ENCODE measurements around the gene EXOC3. TPM values are rescaled to one million over a fixed set of nuclear protein-coding genes. Genes with fewer than 3 reads are reported as not detected.

EXOC3 gene
- total RNA-seq, 1 donor from 2014 or later, result 73.5 TPM

- H3K27ac Mint-ChIP-seq, result no peak overlapping the region
- no peaks in the 10 kb centered on the region for H3K4me1 Mint-ChIP-seq
- H3K27me3 Mint-ChIP-seq (ENCODE audit: low read depth), result peaks cover 59% of the 10 kb centered on the region
- DNase-seq (ENCODE audit: low spot score in 2 of 2, unreplicated experiment in 2 of 2), result no peak
- TF ChIP-seq CTCF (IDR thresholded peaks at IDR 0.05; ENCODE audit: unreplicated experiment), result no peak
- no peak overlapping the region for H3K4me3 Mint-ChIP-seq
- H3K9me3 Mint-ChIP-seq, result no peaks in the 10 kb centered on the region
- no peaks in the 10 kb centered on the region for H3K36me3 Mint-ChIP-seq
These were observed 67.5 kb downstream of the EXOC3 start for GRCh38 chr5:510521-510920.

GRCh38 chr5:511476-511875 lies 68.5 kb downstream of the EXOC3 start:
- peaks cover 65% of the 10 kb centered on the region for H3K27me3 Mint-ChIP-seq (ENCODE audit: low read depth)
- no peaks in the 10 kb centered on the region for H3K4me1 Mint-ChIP-seq
- H3K36me3 Mint-ChIP-seq, result no peaks in the 10 kb centered on the region
- TF ChIP-seq CTCF (IDR thresholded peaks at IDR 0.05; ENCODE audit: unreplicated experiment), result no peak
- H3K9me3 Mint-ChIP-seq, result no peaks in the 10 kb centered on the region
- no peak overlapping the region for H3K27ac Mint-ChIP-seq
- no peak for DNase-seq (ENCODE audit: low spot score in 2 of 2, unreplicated experiment in 2 of 2)
- no peak overlapping the region for H3K4me3 Mint-ChIP-seq

- no peaks in the 10 kb centered on the region for H3K9me3 Mint-ChIP-seq
- TF ChIP-seq CTCF (IDR thresholded peaks at IDR 0.05; ENCODE audit: unreplicated experiment), result no peak
- H3K4me1 Mint-ChIP-seq, result no peaks in the 10 kb centered on the region
- H3K27me3 Mint-ChIP-seq (ENCODE audit: low read depth), result peaks cover 79% of the 10 kb centered on the region
- H3K27ac Mint-ChIP-seq, result no peak overlapping the region
- H3K36me3 Mint-ChIP-seq, result no peaks in the 10 kb centered on the region
- H3K4me3 Mint-ChIP-seq, result no peak overlapping the region
- DNase-seq (ENCODE audit: low spot score in 2 of 2, unreplicated experiment in 2 of 2), result no peak
These were observed 70.5 kb downstream of the EXOC3 start for GRCh38 chr5:513216-514100.

DNA sequence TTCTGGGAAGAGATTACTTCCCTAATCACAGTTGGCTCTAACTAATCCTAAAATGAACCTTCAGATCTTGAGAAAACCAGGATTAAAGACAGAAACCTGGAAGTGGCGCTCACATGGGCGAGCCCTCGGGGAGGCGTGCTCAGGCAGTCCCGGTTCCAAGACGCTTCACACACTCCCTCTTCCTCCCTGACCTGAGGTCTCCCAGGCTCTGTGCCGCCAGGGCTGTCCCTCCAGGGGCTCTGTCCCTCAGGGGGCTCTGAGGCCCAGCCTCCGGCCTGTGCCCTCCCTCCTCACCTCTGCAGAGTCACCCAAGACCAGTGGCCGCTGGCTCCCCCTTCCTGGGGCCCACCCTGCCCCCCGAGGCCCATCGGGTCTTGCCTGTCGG lies 71.1 kb downstream of the EXOC3 start:
- H3K4me3 Mint-ChIP-seq, result no peak overlapping the region
- H3K9me3 Mint-ChIP-seq, result no peaks in the 10 kb centered on the region
- no peaks in the 10 kb centered on the region for H3K36me3 Mint-ChIP-seq
- H3K4me1 Mint-ChIP-seq, result no peaks in the 10 kb centered on the region
- no peak for DNase-seq (ENCODE audit: low spot score in 2 of 2, unreplicated experiment in 2 of 2)
- no peak overlapping the region for H3K27ac Mint-ChIP-seq
- peaks cover 79% of the 10 kb centered on the region for H3K27me3 Mint-ChIP-seq (ENCODE audit: low read depth)
- TF ChIP-seq CTCF (IDR thresholded peaks at IDR 0.05; ENCODE audit: unreplicated experiment), result no peak

DNA sequence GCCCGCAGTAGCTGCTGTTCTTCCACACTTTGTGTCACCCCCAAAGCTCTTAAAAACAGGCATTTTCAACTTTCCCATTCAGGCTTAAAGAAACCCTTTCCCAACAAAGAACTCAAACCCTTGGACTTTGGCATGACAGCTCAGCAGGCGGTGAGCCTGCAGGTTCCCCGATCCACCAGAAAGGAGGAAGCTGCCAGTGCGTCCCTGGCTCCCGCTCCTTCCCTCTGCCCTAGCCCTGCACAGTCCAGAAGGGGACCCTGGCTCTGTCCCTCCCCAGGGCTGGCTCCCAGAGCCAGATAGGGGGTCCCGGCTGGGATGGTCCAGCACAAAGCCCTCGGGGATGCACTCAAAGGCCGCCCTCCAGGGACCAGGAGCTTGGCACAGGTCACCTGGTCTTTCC lies 71.7 kb downstream of the EXOC3 start:
- H3K4me1 Mint-ChIP-seq, result no peaks in the 10 kb centered on the region
- no peaks in the 10 kb centered on the region for H3K36me3 Mint-ChIP-seq
- no peak overlapping the region for H3K27ac Mint-ChIP-seq
- no peak for TF ChIP-seq CTCF (IDR thresholded peaks at IDR 0.05; ENCODE audit: unreplicated experiment)
- no peak overlapping the region for H3K4me3 Mint-ChIP-seq
- no peak for DNase-seq (ENCODE audit: low spot score in 2 of 2, unreplicated experiment in 2 of 2)
- no peaks in the 10 kb centered on the region for H3K9me3 Mint-ChIP-seq
- H3K27me3 Mint-ChIP-seq (ENCODE audit: low read depth), result peaks cover 78% of the 10 kb centered on the region

Measured in mesothelial cell of epicardium (in vitro differentiated cells).